Activated CD4-positive, alpha-beta T cell treated with anti-CD3 and anti-CD28 coated beads, Interleukin-2, amount 50 U/mL, for 48 hours (primary cell): ENCODE data around the gene HMCES.

Source experiments
- DNase-seq, 2 experiments: peaks; one replicate each; pipeline ENCODE4 v3.0.0-alpha.2; 2020

The HMCES gene

GRCh38 chr3:129349791-129350190, 71.1 kb downstream of the HMCES start:
- no peak for DNase-seq

DNA sequence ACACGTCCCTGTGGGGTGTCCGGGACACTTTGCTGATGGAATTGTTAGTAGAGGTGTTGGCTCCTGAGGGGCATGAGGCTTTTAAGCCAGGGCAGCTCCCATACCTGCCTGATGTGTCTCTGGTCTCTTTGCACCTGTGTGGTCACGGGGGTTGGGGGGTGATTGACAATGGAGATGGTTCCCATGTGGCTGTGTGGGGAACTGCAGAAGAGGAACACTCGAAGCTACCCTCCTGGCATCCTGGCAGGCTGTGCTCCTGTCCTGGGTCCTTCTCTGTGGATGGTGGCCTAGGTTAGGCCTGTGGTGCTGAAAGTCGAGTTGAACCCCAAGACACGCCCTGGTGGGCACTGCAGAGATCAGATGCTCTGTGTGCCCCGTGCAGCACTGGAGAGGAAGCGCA, 73.4 kb downstream of the HMCES start:
- DNase-seq = no peak

GRCh38 chr3:129352650-129353588, 74.2 kb downstream of the HMCES start:
- no peak for DNase-seq

DNA sequence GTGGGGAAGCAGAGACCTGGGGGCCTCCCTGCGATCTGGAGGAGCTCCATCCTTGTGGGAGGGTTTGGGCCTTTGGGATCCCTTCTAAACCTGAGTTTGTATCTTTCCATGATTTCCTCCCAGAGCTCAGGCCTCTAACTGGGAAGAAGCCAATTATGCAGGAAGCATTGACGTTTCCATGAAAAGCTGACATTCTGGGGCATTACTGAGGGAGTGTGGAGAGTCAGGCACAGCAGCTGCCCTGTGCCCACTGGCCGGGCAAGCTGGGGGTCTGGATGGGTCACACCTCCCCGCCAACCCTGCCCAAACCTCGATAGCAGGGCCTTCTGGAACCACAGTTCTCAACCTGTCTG, 74.9 kb downstream of the HMCES start:
- DNase-seq = no peak
